HepG2 (cell line): Measurements from ENCODE around the gene CMPK2. TPM values are rescaled to one million over a fixed set of nuclear protein-coding genes. Genes with fewer than 3 reads are reported as not detected.

Experiments used
- AGO2 ChIP-seq: fragments of 200-400 bp; formaldehyde crosslinking; optimal IDR thresholded peaks from 2 replicates; pipeline ENCODE3; 2017; ENCODE audit warnings: mild to moderate bottlenecking, low read depth, low read length, moderate library complexity
- FOXM1 ChIP-seq: sonication (generic); formaldehyde crosslinking; IDR thresholded peaks from 2 replicates; pipeline ENCODE4 v1.5.0; 2020; ENCODE audit warnings: missing genetic modification reagents
- HDAC2 ChIP-seq: sonication (generic); formaldehyde crosslinking; IDR thresholded peaks from 2 replicates; pipeline ENCODE4 v1.4.0; 2020; ENCODE audit warnings: missing genetic modification reagents
- JDP2 ChIP-seq: sonication (generic); formaldehyde crosslinking; IDR thresholded peaks from 2 replicates; pipeline ENCODE4 v1.8.1; 2022; ENCODE audit warnings: missing genetic modification reagents, borderline replicate concordance
- KLF12 ChIP-seq: sonication (generic); formaldehyde crosslinking; IDR thresholded peaks from 2 replicates; pipeline ENCODE4 v1.4.0; 2020; ENCODE audit warnings: missing genetic modification reagents, borderline replicate concordance
- KLF16 ChIP-seq, 2 experiments: sonication (generic) in 1 of 2; formaldehyde crosslinking in 1 of 2; IDR thresholded peaks; 2 replicates each; pipeline versions ENCODE4 v1.6.1 to v1.8.0; 2016 to 2023; ENCODE audit warnings: missing genetic modification reagents in 2 of 2, missing compliant biosample characterization in 1 of 2
- MAFG ChIP-seq: sonication (generic); formaldehyde crosslinking; IDR thresholded peaks from 2 replicates; pipeline ENCODE4 v1.5.1; 2020; ENCODE audit warnings: mild to moderate bottlenecking, missing genetic modification reagents
- MAX ChIP-seq: IDR thresholded peaks from 2 replicates; pipeline ENCODE4 v1.6.1; 2012; ENCODE audit warnings: inconsistent platforms
- MLLT10 ChIP-seq: sonication (generic); formaldehyde crosslinking; IDR thresholded peaks from 2 replicates; pipeline ENCODE4 v1.4.0; 2020; ENCODE audit warnings: missing genetic modification reagents
- NFE2 ChIP-seq: sonication (generic); formaldehyde crosslinking; IDR thresholded peaks from 2 replicates; pipeline ENCODE4 v1.4.0; 2020; ENCODE audit warnings: missing genetic modification reagents
- RFX5 ChIP-seq: IDR thresholded peaks from 2 replicates; pipeline ENCODE4 v1.6.1; 2011; ENCODE audit warnings: low read depth, low read length, improper control_type of control experiment
- SALL2 ChIP-seq: sonication (generic); formaldehyde crosslinking; IDR thresholded peaks from 2 replicates; pipeline ENCODE4 v1.8.1; 2023; ENCODE audit warnings: mild to moderate bottlenecking, missing genetic modification reagents, inconsistent platforms
- SRY ChIP-seq: sonication (generic); formaldehyde crosslinking; IDR thresholded peaks from 2 replicates; pipeline ENCODE4 v1.8.0; 2022; ENCODE audit warnings: mild to moderate bottlenecking, missing genetic modification reagents
- THAP11 ChIP-seq: IDR thresholded peaks from 2 replicates; pipeline ENCODE4 v1.6.1; 2016; ENCODE audit warnings: missing biosample characterization, missing genetic modification reagents
- XRCC5 ChIP-seq: fragments of 200-400 bp; formaldehyde crosslinking; optimal IDR thresholded peaks from 2 replicates; pipeline ENCODE3; 2017; ENCODE audit warnings: mild to moderate bottlenecking, low read length
- ZFP41 ChIP-seq: sonication (generic); formaldehyde crosslinking; IDR thresholded peaks from 2 replicates; pipeline ENCODE4 v1.4.0; 2020; ENCODE audit warnings: mild to moderate bottlenecking, missing genetic modification reagents, borderline replicate concordance
- ZHX1 ChIP-seq: sonication (generic); formaldehyde crosslinking; IDR thresholded peaks from 2 replicates; pipeline ENCODE4 v1.8.1; 2022; ENCODE audit warnings: low read depth, mild to moderate bottlenecking, missing genetic modification reagents
- ZMYM3 ChIP-seq: sonication (generic); formaldehyde crosslinking; IDR thresholded peaks from 2 replicates; pipeline ENCODE4 v1.5.1; 2020; ENCODE audit warnings: mild to moderate bottlenecking, missing genetic modification reagents
- ZNF207 ChIP-seq: fragments of 450-650 bp; IDR thresholded peaks from 2 replicates; pipeline ENCODE4 v1.6.1; 2016; ENCODE audit warnings: antibody characterized with exemption, borderline replicate concordance
- ZNF296 ChIP-seq: sonication (generic); formaldehyde crosslinking; conservative IDR thresholded peaks from 2 replicates; pipeline ENCODE4 v1.5.0; 2020; ENCODE audit warnings: mild to moderate bottlenecking, missing genetic modification reagents
- ZNF333 ChIP-seq: sonication (generic); formaldehyde crosslinking; IDR thresholded peaks from 2 replicates; pipeline ENCODE4 v1.4.0; 2020; ENCODE audit warnings: mild to moderate bottlenecking, missing genetic modification reagents, borderline replicate concordance
- ZNF33A ChIP-seq: sonication (generic); formaldehyde crosslinking; IDR thresholded peaks from 2 replicates; pipeline ENCODE4 v1.5.1; 2020; ENCODE audit warnings: missing genetic modification reagents, mild to moderate bottlenecking, moderate library complexity, borderline replicate concordance
- ZNF33B ChIP-seq: sonication (generic); formaldehyde crosslinking; IDR thresholded peaks from 2 replicates; pipeline ENCODE4 v1.5.1; 2020; ENCODE audit warnings: mild to moderate bottlenecking, missing genetic modification reagents
- ZNF354B ChIP-seq: sonication (generic); formaldehyde crosslinking; IDR thresholded peaks from 2 replicates; pipeline ENCODE4 v1.8.0; 2022; ENCODE audit warnings: mild to moderate bottlenecking, missing genetic modification reagents
- ZNF546 ChIP-seq: sonication (generic); formaldehyde crosslinking; conservative IDR thresholded peaks from 2 replicates; pipeline ENCODE4 v1.8.1; 2023; ENCODE audit warnings: mild to moderate bottlenecking, missing genetic modification reagents
- ZNF616 ChIP-seq: sonication (generic); formaldehyde crosslinking; IDR thresholded peaks from 2 replicates; pipeline ENCODE4 v1.5.0; 2020; ENCODE audit warnings: low read depth, mild to moderate bottlenecking, missing genetic modification reagents
- ZNF780A ChIP-seq: sonication (generic); formaldehyde crosslinking; IDR thresholded peaks from 2 replicates; pipeline ENCODE4 v1.8.0; 2022; ENCODE audit warnings: mild to moderate bottlenecking, missing genetic modification reagents, moderate library complexity
- ZNF83 ChIP-seq: sonication (generic); formaldehyde crosslinking; IDR thresholded peaks from 2 replicates; pipeline ENCODE4 v1.4.0; 2020; ENCODE audit warnings: missing genetic modification reagents, mild to moderate bottlenecking, borderline replicate concordance
- polyA plus RNA-seq, 8 experiments: library from polyadenylated mRNA; depleted of rRNA in 3 of 8; stranded (reverse) in 7 of 8; unstranded in 1 of 8; fragments of >200 nt; fragmentation: Illumina TruSeq in 4 of 8; extraction: Trizol in 4 of 8; gene quantifications; 2 replicates each; pipeline versions ENCODE4 v1.2.1 to v1.2.3, GENCODE V29; 2011 to 2016; ENCODE audit warnings: low read depth in 4 of 8, missing spikeins in 1 of 8, mixed read lengths in 1 of 8; ENCODE audit not compliant: insufficient read depth in 1 of 8
- total RNA-seq, 5 experiments: library from RNA; depleted of rRNA; stranded (reverse); fragments of >200 nt; fragmentation: Illumina TruSeq; extraction: Trizol; gene quantifications; 2 replicates each; pipeline ENCODE4 v1.2.3, GENCODE V29; 2016; ENCODE audit warnings: low read depth in 1 of 5

The CMPK2 gene
- total and polyA plus RNA-seq, 2 of the 13 experiments (the other 11 are each of a cell fraction or from before 2014, with no cell fraction given): 0.04 to 1.0 TPM

- no peak for TF ChIP-seq ZNF780A (CRISPR knock-in tag)
- TF ChIP-seq KLF16 (CRISPR knock-in tag; IDR thresholded peaks at IDR 0.05): no peak
- no peak for TF ChIP-seq ZNF33A (CRISPR knock-in tag)
- TF ChIP-seq ZNF33B (CRISPR knock-in tag): no peak
- TF ChIP-seq MAX: peak; percentile 58
- no peak for TF ChIP-seq XRCC5
- TF ChIP-seq JDP2: no peak
- TF ChIP-seq ZNF207: no peak
- peak; percentile 60; the same call in 1 of the 2 replicates for TF ChIP-seq SALL2 (CRISPR knock-in tag)
- TF ChIP-seq ZNF83 (CRISPR knock-in tag): no peak
- TF ChIP-seq AGO2: no peak
- TF ChIP-seq NFE2 (CRISPR knock-in tag): no peak
- TF ChIP-seq ZNF354B (CRISPR knock-in tag): no peak; the same call in 1 of the 2 replicates
- TF ChIP-seq ZFP41 (CRISPR knock-in tag): no peak
- TF ChIP-seq RFX5: no peak
- TF ChIP-seq KLF12: peak; percentile 60; the same call in 1 of the 2 replicates
- no peak; the same call in 1 of the 2 replicates for TF ChIP-seq ZHX1
- no peak for TF ChIP-seq THAP11
- 0 out of 2 replicates have a peak, but pooled peaks have one; percentile 7 for TF ChIP-seq ZNF616
- no peak for TF ChIP-seq ZMYM3 (CRISPR knock-in tag)
- no peak for TF ChIP-seq ZNF333 (CRISPR knock-in tag)
- no peak for TF ChIP-seq MAFG (CRISPR knock-in tag)
- no peak for TF ChIP-seq ZNF546 (CRISPR knock-in tag)
- TF ChIP-seq HDAC2 (CRISPR knock-in tag): peak; percentile 57; the same call in 1 of the 2 replicates
- TF ChIP-seq SRY (CRISPR knock-in tag): no peak
- TF ChIP-seq FOXM1 (CRISPR knock-in tag): no peak
- no peak for TF ChIP-seq MLLT10
- no peak for TF ChIP-seq ZNF296 (CRISPR knock-in tag)
Observed at GRCh38 chr2:6865346-6866274, at the start of gene CMPK2 (continued).
